ENCODE results near the gene MAGEA9B.
"Not testable (repeated sequence)": the region's sequence is repeated elsewhere in the genome, so short reads cannot be mapped to it uniquely, and the experiment has no call there.

MAGEA9B gene

GRCh38 chrX:149570668-149571067 lies 16.6 kb downstream of the MAGEA9B start:
- peak; percentile 68 for DNase-seq

- DNase-seq, result no peak
Measured at GRCh38 chrX:149569770-149570169, 17.5 kb downstream of the MAGEA9B start.

- no peak for DNase-seq
Measured at GRCh38 chrX:149568701-149569296, 18.5 kb downstream of the MAGEA9B start.

GRCh38 chrX:149567621-149568417 lies 19.4 kb downstream of the MAGEA9B start:
- no peak for DNase-seq

DNA sequence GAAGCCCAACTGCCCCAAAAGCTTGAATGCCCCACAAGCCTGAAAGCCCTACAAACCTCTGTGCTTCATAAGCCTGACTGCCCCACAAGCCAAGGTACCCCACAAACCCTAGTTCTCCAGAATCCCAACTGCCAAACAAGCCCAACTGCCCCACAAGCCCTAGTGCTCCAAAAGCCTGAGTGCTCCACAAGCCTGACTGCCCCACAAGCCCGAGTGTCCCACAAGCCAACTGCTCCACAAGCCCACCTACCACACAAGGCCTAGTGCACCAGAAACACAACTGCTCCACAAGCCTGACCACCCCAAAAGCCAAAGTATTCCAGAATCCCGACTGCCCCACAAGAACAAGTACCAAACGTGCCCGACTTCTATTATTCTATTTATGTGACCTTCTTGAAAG lies 23.9 kb downstream of the MAGEA9B start:
- no peak for DNase-seq

- not testable (repeated sequence) for DNase-seq
Measured at GRCh38 chrX:149555251-149555650, 32.0 kb downstream of the MAGEA9B start.

DNA sequence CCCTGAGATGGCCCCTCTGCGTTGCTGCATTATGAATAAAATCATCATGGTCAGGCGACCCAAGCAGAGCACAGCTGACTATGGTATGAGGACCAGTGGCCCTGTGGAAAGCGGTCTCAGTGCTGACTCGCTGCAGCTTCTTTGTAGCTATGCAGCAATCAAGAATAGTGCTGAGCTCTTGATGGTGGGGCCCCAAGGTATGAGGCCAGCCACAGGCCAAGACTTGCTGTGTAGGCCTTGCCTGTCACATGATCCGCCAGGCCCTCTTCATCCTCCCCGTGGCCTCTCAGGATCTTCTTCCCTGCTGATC lies 35.4 kb downstream of the MAGEA9B start:
- not testable (repeated sequence) for DNase-seq

DNA sequence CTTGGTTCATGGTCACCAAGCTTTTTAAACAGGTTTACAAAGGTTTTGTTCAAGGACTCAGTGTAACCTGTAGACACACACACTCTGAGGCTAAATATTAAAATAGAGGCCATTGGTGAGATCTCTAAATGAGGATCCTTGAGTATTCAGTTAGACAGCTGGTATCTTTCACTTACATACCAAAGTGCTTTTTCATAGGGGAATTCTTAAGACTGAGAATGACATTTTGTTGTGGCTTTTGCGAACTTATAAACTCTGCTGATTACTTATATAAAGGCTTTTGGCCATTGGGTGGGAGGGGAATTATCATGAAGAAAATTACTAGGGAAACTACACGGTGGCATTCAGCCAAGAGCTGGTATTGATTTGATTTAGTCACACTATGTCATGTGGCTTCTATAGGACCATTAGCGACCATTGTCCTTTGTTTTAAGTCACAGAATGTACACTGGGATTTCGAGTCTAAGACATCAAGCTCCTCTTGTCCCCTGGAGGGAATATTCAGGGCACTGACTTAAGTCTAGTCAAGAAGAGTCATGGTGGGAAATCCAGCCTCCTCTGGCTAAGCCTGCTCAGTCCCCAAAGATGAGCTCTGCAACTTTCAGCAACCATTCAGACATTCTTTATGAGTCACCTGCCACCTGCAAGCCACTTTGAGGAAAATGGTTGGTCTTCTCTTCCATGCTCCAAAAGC lies 35.9 kb downstream of the MAGEA9B start:
- DNase-seq, result not testable (repeated sequence)

GRCh38 chrX:149550454-149550853 lies 36.8 kb downstream of the MAGEA9B start:
- DNase-seq, result not testable (repeated sequence)

GRCh38 chrX:149549701-149550100 lies 37.6 kb downstream of the MAGEA9B start, which contains the start of gene HSFX3:
Gene HSFX3, minus strand, starts transcription at chrX:149549924. Its CDS starts 72 bp downstream, at chrX:149549852.
- DNase-seq, result not testable (repeated sequence)

- DNase-seq, result not testable (repeated sequence)
Measured at GRCh38 chrX:149547782-149548181, 39.5 kb downstream of the MAGEA9B start.

GRCh38 chrX:149546962-149547361 lies 40.3 kb downstream of the MAGEA9B start:
- not testable (repeated sequence) for DNase-seq

DNA sequence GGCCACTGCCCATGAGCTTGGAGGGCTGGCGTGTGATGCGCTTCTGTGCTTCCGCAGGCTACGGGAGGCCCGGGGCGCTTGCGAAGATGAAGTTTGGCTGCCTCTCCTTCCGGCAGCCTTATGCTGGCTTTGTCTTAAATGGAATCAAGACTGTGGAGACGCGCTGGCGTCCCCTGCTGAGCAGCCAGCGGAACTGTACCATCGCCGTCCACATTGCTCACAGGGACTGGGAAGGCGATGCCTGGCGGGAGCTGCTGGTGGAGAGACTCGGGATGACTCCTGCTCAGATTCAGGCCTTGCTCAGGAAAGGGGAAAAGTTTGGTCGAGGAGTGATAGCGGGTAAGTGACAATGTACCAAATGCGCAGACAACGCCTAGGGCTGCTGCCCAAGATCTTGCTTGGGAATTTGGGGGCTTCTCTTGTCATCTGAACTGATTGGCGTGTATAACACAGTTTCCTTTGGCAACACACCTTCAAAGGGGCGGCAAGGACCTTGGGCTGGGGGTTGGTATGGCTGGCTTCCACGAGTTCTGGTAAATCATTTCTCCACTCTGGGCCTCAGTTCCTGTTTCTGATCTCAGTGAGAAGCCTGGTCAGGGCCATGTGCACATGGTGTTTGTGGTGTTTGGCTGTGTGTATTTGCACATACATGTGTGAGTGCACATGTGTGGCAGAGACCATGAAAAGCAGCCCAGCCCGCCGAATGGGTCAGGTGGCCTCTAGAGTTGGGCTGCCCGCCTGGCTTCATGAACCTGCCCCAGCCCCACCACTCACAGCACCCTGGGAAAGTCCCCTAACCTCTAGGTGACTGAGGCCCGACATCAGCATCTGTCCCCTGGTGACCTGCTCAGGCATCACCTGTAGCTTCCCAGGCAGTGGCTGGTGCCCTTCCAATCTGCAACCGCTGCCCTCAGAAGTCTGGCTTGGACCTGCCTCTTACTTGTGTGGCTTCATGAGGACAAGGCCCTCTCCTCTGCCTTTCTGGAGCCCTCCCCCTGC lies 41.4 kb downstream of the MAGEA9B start:
- DNase-seq, result not testable (repeated sequence)

GRCh38 chrX:149541521-149542047 lies 45.7 kb downstream of the MAGEA9B start:
- DNase-seq, result no peak

DNA sequence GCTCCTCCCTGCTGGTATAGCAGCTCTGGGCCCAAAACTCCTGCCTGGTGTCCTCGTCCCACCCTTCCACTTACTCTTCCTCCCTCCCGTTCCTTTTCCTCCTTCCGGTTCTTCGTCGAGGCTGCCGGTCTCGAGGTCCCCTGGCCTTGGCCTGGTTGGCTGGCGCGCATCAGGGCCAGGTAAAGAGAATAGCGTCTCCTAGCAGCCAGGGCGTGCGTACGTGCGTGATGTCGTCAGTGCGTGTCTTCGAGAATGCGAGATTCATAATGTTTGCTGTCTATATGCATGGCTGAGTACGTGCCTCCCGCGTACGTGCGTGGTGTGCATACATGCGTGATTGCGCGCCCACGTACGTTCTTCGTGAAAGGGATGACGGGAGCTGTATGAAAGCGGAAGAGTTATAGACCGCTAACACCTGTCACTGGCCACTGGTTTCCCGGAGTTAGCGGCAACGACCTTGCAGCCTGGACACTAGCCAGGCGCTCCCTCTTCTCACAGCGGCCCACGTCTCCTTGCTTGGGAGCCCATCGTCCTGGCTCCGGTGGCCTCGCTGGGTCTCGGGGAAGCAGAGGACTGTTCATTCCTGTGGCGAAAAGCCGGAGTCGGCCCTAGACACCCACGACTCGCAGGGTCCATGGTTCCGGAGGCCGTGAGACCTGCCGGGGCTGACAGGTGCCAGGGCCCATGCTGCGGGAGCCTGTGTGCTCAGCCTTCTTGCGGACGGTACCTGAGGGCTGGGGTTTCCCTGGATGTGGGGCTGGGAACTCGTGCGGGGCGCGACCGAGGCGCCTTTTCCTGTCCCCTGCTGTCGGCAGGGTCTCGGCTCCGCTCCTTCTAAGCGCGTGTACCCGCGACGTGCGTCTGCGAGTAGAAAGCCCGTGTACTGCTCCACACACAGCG lies 46.4 kb downstream of the MAGEA9B start, which contains the start of gene EOLA1:
EOLA1 (plus strand) TSS at position 392 of the 900 bp plus-strand sequence. CDS start 4,619 bp downstream, outside the sequence.
- DNase-seq, result peak; percentile 93

DNA sequence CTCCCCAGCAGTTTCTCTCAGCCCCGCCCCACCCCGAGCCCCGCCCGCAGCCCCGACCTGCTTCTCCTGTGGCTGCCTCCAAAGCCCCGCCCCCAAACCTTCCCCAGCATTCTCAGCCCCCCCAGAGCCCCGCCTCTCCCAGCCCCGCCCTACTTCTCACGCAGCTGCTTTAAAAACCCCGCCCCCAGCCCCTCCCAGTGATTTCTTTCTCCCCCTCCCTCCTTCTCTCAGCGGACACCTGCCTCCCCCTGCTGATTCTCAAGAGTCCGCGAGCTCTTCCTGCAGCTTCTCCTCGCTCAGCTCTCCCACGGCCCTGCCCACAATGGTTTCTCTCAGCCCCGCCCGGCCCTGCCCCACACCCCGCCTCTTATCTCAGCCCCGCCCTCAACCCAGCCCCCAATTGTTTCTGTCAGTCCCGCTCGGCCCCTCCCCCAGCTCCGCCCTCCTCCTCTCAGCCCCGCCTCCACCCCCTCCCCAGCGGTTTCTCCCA lies 47.1 kb downstream of the MAGEA9B start:
- peak; percentile 86 for DNase-seq

DNA sequence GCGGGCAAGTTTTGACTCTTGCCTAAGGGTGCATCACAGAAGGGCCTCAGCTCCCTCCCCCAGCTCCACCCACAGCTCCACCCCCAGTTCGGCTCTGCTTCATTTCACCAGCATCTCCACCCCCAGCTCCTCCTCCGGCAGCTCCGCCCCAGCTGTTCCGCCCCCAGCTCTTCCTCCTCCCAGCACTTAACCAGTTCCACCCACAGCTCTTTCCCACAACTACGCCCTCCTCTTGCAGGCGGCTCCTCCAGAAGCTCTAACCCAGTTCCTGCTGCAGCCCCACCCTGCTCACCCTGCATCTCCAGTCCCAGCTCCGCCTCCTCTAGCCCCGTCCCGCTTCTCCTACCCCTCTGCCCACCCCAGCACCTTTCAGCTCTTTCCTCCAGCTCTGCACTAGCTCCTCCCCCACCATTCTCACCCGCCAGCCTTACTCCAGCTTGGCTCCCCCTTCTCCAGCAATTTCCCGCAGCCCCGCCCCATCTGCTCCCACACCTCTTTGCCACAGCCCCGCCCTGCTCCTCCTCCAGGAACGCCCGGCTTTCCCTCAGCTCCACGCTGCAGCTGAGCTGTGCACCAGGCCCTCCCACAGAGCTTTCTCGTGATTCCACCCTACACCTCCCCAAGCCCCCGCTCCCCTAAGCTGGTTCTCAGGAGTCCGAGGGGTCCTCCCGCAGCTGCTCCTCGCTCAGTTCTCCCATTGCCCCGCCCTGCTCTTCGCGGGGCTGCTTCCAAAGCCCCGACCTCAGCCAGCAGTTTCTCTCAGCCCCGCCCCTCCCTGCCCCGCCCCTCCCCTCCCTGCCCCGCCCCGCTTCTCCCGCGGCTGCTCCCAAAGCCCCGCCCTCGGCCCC lies 47.8 kb downstream of the MAGEA9B start:
- DNase-seq, result peak; percentile 92

DNA sequence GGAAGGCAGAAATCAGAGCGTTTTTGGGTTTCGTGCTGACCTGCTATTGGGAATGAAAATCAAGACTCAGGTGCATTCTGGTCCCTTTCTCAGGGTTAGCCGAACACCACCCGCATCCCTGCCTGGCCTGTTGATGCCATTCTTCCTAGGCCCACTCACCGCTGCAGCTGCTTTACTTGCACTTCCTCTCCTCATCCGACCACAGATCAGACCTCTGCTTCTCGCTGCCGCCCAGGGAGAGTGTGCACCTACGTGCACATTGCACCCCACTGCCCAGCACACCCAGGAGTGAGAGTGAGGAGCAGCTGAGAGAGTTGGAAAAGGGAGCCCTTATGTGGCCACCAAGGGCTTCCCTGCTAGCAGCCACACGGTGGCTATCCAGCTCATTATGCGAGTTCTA lies 49.8 kb downstream of the MAGEA9B start:
- DNase-seq, result not testable (repeated sequence)

GRCh38 chrX:149534926-149535602 lies 52.2 kb downstream of the MAGEA9B start:
- DNase-seq, result not testable (repeated sequence)

Measured in EL (cell line).